Urothelium cell line (cell line): ENCODE data around the gene EN1.

Source experiments
- DNase-seq: peaks from one replicate; pipeline ENCODE4 v3.0.0; 2011; ENCODE audit warnings: low spot score, mixed read lengths
- FAIRE-seq: peaks from 2 replicates; lab custom pipeline; 2011; peaks lifted over from hg19 to GRCh38; lab: Jason Lieb, UNC

Gene EN1

DNA sequence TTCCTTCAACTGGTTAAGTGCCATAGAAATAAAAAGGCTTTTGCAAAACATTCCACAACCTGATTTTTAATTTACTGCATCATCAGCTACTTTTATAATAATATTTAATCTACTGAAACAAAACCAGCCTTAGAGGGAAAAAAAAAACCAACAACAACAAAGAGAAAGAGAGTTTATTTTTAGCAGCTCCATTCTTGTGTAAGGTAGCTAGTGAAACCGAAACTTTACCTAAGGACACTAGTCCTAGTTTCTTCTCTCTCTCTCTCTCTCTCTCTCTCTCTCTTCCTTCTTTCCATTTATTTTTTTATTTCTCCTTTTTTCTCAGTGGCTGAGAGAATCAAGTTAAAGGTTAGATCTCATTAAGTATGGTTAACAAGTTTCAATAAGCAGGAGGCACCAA, 21.4 kb downstream of the EN1 start:
- DNase-seq: no peak
- FAIRE-seq: no peak

GRCh38 chr2:118823633-118824032, 23.8 kb downstream of the EN1 start:
- no peak for FAIRE-seq

DNA sequence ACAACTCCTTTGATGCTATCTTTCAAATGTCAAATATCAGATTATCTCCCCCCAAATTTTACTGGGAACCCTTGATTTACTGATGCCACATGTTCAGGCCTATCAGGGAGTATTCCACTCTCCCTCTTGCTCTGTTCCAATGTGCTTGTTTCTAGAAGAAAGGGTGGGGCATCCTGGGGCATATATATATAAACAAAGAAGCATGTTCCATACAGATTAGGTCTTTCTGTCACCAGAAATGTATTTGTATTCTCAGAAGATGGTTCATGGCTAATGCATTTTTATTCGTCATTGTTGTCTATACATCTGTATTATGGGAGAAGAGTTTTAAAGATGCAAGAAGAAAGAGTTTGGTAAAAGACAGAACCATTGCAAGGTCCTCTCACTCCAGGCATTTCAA, 24.9 kb downstream of the EN1 start:
- FAIRE-seq (no peak), DNase-seq (no peak)

More at GRCh38 chr2:118823633-118824032, 23.8 kb downstream of the EN1 start:
- no peak for DNase-seq

DNA sequence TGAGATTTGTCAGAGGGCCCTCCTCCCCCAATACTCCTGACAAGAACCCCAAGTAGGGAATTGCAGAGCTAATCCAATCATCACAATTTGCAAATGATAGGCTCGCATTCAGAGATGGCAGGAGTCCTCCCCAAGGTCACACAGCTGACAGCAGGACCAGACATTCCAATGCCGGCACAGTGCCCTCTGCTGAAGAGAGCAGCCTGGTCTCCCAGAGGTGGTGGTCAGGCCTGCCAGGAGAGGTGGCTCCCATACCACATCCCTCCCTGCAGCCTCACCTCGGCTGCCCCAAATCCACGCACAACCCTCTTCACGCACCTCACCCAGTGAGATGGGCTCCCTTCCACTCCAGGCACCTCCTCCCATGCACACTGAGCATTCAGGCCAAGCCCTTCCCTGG, 25.4 kb downstream of the EN1 start:
- DNase-seq: no peak
- FAIRE-seq: peak; percentile 32

DNA sequence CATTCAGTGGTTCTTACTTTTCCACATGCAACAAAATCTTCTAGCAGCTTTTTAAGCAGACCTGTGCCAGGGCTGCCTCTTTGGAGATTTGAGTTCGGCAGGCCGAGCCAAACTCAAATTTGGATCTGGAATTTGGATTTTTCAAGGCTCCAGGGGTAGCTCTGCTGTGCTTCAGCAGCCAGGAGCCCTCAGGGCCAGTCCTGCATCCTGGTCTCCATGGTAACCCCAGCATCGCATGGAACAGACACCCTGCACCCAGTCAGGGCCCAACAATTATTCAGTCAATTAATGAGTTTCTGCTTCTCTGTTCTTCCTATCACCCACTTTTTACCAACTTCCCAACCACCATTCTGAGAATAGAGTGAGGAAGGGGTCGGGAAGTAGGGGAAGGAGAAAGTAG, 30.0 kb downstream of the EN1 start:
- no peak for DNase-seq
- no peak for FAIRE-seq

DNA sequence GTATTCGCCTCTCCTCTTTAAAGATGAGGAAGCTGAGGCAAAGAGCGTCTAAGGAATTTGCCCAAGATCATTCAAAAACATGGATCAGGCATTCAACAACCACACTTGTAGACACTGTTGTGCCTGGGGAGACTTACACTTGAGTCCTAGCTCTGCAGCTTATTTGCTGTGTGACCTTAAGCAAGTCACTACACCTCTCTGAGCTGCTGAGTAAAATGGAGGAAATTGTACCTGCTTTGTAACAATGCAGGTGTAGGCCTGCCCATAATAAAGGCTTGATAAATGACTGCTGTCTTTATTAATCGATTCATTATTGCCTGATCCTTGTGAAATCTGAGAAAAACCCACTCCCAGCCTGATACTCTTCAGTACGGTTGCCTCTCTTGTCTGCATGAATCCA, 30.8 kb downstream of the EN1 start:
- no peak for FAIRE-seq
- DNase-seq: no peak

DNA sequence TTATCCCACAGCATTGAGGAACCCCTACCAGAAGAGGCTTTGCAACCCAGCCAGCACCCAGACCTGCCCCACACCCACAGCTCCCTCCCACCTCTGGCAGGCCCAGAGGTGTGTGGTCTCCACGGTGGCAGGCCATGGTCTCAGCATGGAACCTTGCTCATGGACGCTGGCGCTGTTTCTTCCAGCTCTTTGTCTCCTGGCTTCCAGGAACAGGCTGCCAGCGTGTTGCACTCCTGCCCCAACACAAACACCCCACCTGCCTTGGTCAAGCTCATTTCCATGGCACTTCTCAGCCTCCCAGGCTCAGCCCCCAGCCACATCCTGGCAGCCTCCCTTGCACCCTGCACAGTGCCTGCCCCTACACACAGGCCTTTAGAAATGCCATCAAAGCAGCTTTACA, 31.7 kb downstream of the EN1 start:
- FAIRE-seq (peak; percentile 61), DNase-seq (no peak)

DNA sequence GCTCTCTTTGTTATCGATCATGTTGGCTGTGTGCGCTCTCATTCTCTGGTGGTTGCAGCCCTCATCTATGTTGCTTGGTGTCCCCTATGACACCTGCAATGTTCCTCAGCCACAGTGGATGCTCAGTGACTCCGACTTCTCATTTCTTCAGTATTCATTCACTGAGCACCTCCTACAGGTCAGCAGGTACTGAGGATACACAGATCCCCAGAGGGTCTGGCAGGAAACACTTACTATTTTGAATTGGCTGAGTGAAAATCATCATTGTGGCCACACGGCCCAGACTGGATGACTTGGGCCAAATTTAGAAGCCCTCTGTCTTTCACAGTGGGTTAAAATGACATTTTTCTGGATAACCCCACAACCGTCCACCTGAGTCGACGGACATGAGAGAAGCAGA, 32.1 kb downstream of the EN1 start:
- FAIRE-seq: no peak
- no peak for DNase-seq

- FAIRE-seq (no peak), DNase-seq (no peak)
Measured at GRCh38 chr2:118814368-118814767, 33.1 kb downstream of the EN1 start.

- no peak for FAIRE-seq
- DNase-seq: no peak
Measured at GRCh38 chr2:118813601-118814339, 33.7 kb downstream of the EN1 start.

GRCh38 chr2:118813111-118813510, 34.3 kb downstream of the EN1 start:
- no peak for FAIRE-seq
- DNase-seq: no peak

- no peak for FAIRE-seq
Measured at GRCh38 chr2:118812552-118812951, 34.9 kb downstream of the EN1 start.

DNA sequence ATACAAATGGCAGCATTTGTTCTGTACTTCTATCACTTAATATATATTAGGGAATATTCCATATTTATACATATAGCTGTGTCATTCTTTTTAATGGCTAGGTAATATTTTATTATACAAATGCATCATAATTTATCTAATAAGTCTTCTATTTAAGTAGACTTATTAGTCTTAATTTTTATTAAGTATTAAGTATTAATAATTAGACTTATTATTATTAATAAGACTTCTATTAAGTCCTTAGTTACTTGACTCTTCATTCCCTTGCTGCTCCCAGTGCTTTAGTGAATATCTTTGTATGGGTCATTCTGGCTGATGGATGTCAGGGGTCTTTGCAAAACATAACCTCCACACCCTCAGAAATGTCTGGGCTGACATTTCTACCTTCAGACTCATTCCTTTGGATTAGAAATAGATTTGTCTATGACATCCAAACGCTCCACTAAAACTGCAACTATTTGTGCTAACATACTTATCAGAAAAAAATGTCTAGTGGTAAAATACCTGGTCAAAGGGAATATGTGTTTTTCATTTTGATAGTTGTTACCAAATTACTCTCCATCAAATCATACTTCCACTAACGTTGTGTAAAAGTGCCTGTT, 35.8 kb downstream of the EN1 start:
- no peak for FAIRE-seq
- DNase-seq: no peak

More at GRCh38 chr2:118812552-118812951, 34.9 kb downstream of the EN1 start:
- no peak for DNase-seq

- FAIRE-seq (no peak), DNase-seq (no peak)
Measured at GRCh38 chr2:118810766-118811165, 36.7 kb downstream of the EN1 start.

DNA sequence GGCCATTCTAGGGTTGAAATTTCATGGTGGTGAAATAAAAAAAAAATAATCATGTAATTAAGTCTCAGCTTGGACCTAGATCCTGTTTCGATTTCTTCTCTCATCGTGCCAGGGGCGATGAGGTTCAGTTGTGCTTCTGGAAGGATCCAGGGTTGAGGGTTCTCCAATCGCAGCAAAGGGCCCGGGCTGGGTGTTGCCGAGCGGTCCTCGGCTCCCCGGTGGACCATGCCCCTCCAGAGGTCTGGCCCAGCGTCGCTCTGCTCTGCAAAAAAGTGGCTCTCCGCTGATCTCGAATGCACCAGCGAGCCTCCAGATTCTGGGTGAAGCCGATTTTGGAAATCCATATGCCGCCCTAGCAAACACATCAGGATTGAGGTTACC, 39.0 kb downstream of the EN1 start:
- no peak for DNase-seq
- no peak for FAIRE-seq

- DNase-seq (no peak), FAIRE-seq (no peak)
Measured at GRCh38 chr2:118807668-118808428, 39.6 kb downstream of the EN1 start.

DNA sequence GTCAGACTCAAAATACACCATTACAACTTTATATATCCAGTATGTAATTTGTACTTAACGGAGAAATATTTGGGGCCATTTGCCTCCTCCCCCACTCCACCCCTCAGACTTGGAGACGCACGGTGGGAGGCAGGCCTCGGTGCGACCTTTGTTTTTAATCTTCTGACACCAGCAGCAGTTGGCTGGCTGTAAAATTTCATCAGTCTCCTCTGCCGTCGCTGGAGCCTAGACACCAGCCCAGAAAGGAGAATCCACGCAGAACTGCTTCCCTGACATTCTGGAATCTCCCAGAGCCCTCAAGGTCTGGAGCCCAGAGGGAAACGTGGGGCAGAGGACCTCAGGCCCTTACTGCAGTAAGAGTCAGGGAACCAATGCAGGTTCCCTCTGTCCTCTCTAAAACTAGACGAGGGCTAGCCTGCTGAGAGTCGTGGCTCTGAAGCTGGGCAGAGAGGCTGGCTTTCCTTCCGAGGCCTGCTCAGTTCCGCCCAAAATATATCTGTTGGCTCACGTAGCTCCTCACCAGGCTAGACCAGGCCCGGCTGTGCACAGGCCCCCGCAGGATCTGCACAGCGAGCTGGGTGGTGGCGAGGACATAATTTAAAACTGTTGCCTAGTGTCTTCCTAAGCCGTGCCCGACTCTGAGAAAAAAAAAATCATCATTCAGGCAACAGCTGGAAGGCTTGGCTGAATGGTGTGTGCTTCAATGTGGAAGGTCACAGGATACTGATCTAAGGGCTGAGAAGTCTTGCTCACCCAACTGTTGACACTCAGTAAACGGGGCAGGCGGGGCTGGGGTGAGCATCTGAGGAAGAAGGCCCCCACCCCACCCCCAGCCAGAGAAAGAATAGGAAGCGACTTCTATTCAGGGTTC, 40.4 kb downstream of the EN1 start:
- DNase-seq (no peak), FAIRE-seq (no peak)

GRCh38 chr2:118805064-118805690, 42.3 kb downstream of the EN1 start:
- FAIRE-seq (no peak), DNase-seq (no peak)

- no peak for FAIRE-seq
- DNase-seq: peak; percentile 22
Measured at GRCh38 chr2:118803012-118803411, 44.4 kb downstream of the EN1 start.

- DNase-seq: peak; percentile 17
- peak; percentile 62 for FAIRE-seq
Measured at GRCh38 chr2:118801151-118801550, 46.3 kb downstream of the EN1 start.

- DNase-seq: peak; percentile 19
- peak; percentile 56 for FAIRE-seq
Measured at GRCh38 chr2:118800736-118801135, 46.7 kb downstream of the EN1 start.
